Smooth muscle cell (in vitro differentiated cells): Measurements from ENCODE around the gene AKT1S1. TPM values are rescaled to one million over a fixed set of nuclear protein-coding genes. Genes with fewer than 3 reads are reported as not detected.
"Not testable (repeated sequence)": the region's sequence is repeated elsewhere in the genome, so short reads cannot be mapped to it uniquely, and the experiment has no call there.

ENCODE experiments used
- DNase-seq: peaks from one replicate; lab custom pipeline; 2025; ENCODE audit not compliant: unreplicated experiment; lab: John Stamatoyannopoulos, UW
- H2AFZ ChIP-seq: fragments of 200-600 bp; sonication (generic); 2 replicates; pipeline ENCODE4 v1.6.0; 2016; ENCODE audit warnings: antibody characterized with exemption, low read depth, mild to moderate bottlenecking
- H3F3A ChIP-seq: fragments of 200-600 bp; sonication (generic); 2 replicates; pipeline ENCODE4 v1.6.0; 2017; ENCODE audit warnings: antibody characterized with exemption, low read depth
- H3K27ac ChIP-seq: fragments of 200-600 bp; sonication (generic); 2 replicates; pipeline ENCODE4 v1.5.1; 2016; ENCODE audit warnings: low read depth, mild to moderate bottlenecking
- H3K27me3 ChIP-seq: fragments of 200-600 bp; sonication (generic); 2 replicates; pipeline ENCODE4 v1.6.1; 2016; ENCODE audit warnings: low read depth, mild to moderate bottlenecking
- H3K36me3 ChIP-seq: fragments of 200-600 bp; sonication (generic); 2 replicates; pipeline ENCODE4 v1.5.1; 2016; ENCODE audit warnings: low read depth
- H3K4me1 ChIP-seq: fragments of 200-600 bp; sonication (generic); 2 replicates; pipeline ENCODE4 v1.5.1; 2016; ENCODE audit warnings: low read depth
- H3K4me2 ChIP-seq: fragments of 200-600 bp; sonication (generic); 2 replicates; pipeline ENCODE4 v1.6.0; 2016; ENCODE audit warnings: mild to moderate bottlenecking
- H3K4me3 ChIP-seq: fragments of 200-600 bp; sonication (generic); 2 replicates; pipeline ENCODE4 v1.5.1; 2016; ENCODE audit warnings: mild to moderate bottlenecking
- H3K79me2 ChIP-seq: fragments of 200-600 bp; sonication (generic); 2 replicates; pipeline ENCODE4 v1.6.0; 2016; ENCODE audit warnings: low read depth, mild to moderate bottlenecking
- H3K9ac ChIP-seq: fragments of 200-600 bp; sonication (generic); 2 replicates; pipeline ENCODE4 v1.6.0; 2016; ENCODE audit warnings: low read depth
- H3K9me3 ChIP-seq: fragments of 200-600 bp; sonication (generic); replicated peaks from 2 replicates; pipeline ENCODE4 v1.5.1; 2016; ENCODE audit warnings: low read depth
- H4K20me1 ChIP-seq: fragments of 200-600 bp; sonication (generic); 2 replicates; pipeline ENCODE4 v1.6.0; 2016; ENCODE audit warnings: low read depth
- WGBS: methylation state at CpG from one replicate; pipeline ENCODE4 v1.1.7; 2016; ENCODE audit warnings: low lambda C conversion rate; 5-methylcytosine and 5-hydroxymethylcytosine counted together
- microRNA-seq: library from miRNA; unstranded; fragments of <30 nt; microRNA quantifications from one replicate; pipeline ENCODE4, GENCODE V29; 2016; ENCODE audit warnings: borderline number of aligned reads
- polyA plus RNA-seq: library from polyadenylated mRNA; unstranded; fragments of >200 nt; fragmentation: Nextera tagmentation; extraction: Ambion mirVana; gene quantifications from 2 replicates; pipeline ENCODE4 v1.2.1, GENCODE V29; 2016
- small RNA-seq: library from RNA; depleted of rRNA; stranded (forward); fragments of <200 nt; gene quantifications from one replicate; pipeline ENCODE3, GENCODE V24; 2014
- total RNA-seq: library from RNA; depleted of rRNA; stranded (reverse); fragments of >200 nt; gene quantifications from 2 replicates; pipeline ENCODE4 v1.2.3, GENCODE V29; 2014
- TF ChIP-seq, protein P1 (sequence below): fragments of 200-600 bp; sonication (generic); IDR thresholded peaks from 2 replicates; pipeline ENCODE4 v1.5.1; 2017; ENCODE audit warnings: borderline replicate concordance, mild to moderate bottlenecking, antibody characterized with exemption; ENCODE audit not compliant: insufficient read depth, poor library complexity, severe bottlenecking

The AKT1S1 gene
- total and polyA plus RNA-seq, 2 experiments from 2014 or later, result 15.8 to 72.2 TPM

GRCh38 chr19:49824662-49825061, 52.5 kb downstream of the AKT1S1 start:
- Histone ChIP-seq H4K20me1 (peaks cover 64% of the 10 kb centered on the region), H3K79me2 (peaks cover 50% of the 10 kb centered on the region), H3K4me1 (no peaks in the 10 kb centered on the region), H3K4me2 (no peak overlapping the region), H3K4me3 (no peak overlapping the region), H3F3A (no peaks in the 10 kb centered on the region), H2AFZ (no peak overlapping the region), H3K27me3 (no peaks in the 10 kb centered on the region), H3K27ac (no peak overlapping the region), H3K9ac (no peak overlapping the region), H3K36me3 (no peaks in the 10 kb centered on the region), H3K9me3 (no peaks in the 10 kb centered on the region)
- 92% methylated on average over 6 of the region's 6 CpGs for WGBS
- TF ChIP-seq, protein P1, sequence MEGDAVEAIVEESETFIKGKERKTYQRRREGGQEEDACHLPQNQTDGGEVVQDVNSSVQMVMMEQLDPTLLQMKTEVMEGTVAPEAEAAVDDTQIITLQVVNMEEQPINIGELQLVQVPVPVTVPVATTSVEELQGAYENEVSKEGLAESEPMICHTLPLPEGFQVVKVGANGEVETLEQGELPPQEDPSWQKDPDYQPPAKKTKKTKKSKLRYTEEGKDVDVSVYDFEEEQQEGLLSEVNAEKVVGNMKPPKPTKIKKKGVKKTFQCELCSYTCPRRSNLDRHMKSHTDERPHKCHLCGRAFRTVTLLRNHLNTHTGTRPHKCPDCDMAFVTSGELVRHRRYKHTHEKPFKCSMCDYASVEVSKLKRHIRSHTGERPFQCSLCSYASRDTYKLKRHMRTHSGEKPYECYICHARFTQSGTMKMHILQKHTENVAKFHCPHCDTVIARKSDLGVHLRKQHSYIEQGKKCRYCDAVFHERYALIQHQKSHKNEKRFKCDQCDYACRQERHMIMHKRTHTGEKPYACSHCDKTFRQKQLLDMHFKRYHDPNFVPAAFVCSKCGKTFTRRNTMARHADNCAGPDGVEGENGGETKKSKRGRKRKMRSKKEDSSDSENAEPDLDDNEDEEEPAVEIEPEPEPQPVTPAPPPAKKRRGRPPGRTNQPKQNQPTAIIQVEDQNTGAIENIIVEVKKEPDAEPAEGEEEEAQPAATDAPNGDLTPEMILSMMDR, result no peak
- DNase-seq, result no peak

- no peak overlapping the region for H2AFZ ChIP-seq
- TF ChIP-seq, protein P1, result no peak
- no peak overlapping the region for H3K4me2 ChIP-seq
- H3K4me3 ChIP-seq, result no peak overlapping the region
- no peaks in the 10 kb centered on the region for H3F3A ChIP-seq
- H3K9ac ChIP-seq, result no peak overlapping the region
- no peaks in the 10 kb centered on the region for H3K27me3 ChIP-seq
- no peak for DNase-seq
- no peaks in the 10 kb centered on the region for H3K36me3 ChIP-seq
- H3K9me3 ChIP-seq, result no peaks in the 10 kb centered on the region
- H3K27ac ChIP-seq, result no peak overlapping the region
- peaks cover 7% of the 10 kb centered on the region for H3K4me1 ChIP-seq
- H3K79me2 ChIP-seq, result peaks cover 62% of the 10 kb centered on the region
- WGBS, result 97% methylated on average over 12 of the region's 12 CpGs
- H4K20me1 ChIP-seq, result peaks cover 54% of the 10 kb centered on the region
Measured at GRCh38 chr19:49823472-49823871, 53.7 kb downstream of the AKT1S1 start.

GRCh38 chr19:49820125-49820524, 57.0 kb downstream of the AKT1S1 start:
- H3K9me3 ChIP-seq, result no peaks in the 10 kb centered on the region
- peaks cover 22% of the 10 kb centered on the region for H4K20me1 ChIP-seq
- peak overlapping the region; percentile 52 for H3K27ac ChIP-seq
- H3K4me3 ChIP-seq, result no peak overlapping the region
- 63% methylated on average over 10 of the region's 10 CpGs for WGBS
- peaks cover 7% of the 10 kb centered on the region for H3K4me1 ChIP-seq
- H2AFZ ChIP-seq, result no peak overlapping the region
- peaks cover 4% of the 10 kb centered on the region for H3F3A ChIP-seq
- TF ChIP-seq, protein P1, result no peak
- H3K4me2 ChIP-seq, result no peak overlapping the region
- peaks cover 62% of the 10 kb centered on the region for H3K79me2 ChIP-seq
- no peak overlapping the region for H3K9ac ChIP-seq
- H3K27me3 ChIP-seq, result no peaks in the 10 kb centered on the region
- no peaks in the 10 kb centered on the region for H3K36me3 ChIP-seq
- DNase-seq, result no peak

DNA sequence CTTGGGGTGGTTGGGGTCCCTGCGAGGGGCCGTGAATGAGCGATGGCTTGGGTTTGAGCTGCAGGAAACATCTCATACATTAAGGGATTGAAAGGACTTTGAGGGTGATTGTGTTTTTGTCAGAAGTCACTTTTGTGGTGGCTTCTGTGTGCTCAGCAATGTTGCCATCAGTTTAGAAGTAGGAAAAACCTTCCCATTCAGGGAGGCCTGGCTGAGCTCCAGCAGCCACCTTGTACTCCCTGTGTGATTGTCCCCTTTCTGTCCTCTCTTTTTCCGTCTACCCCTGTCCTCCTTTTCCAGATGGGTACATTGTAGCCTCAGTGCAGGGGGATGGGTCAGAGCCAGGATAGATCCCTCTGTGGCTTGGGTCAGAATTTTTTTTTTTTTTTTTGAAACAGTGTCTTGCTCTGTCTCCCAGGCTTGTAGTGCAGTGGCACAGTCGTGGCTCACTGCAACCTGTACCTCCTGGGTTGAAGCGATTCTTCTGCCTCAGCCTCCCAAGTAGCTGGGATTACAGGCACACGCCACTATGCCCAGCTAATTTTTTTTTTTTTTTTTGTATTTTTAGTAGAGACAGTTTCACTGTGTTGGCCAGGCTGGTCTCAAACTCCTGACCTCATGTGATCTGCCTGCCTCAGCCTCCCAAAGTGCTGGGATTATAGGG, 57.6 kb downstream of the AKT1S1 start:
- WGBS, result 95% methylated on average over 7 of the region's 7 CpGs
- Histone ChIP-seq H3K27ac (peak overlapping the region; percentile 97), H3K4me2 (peak overlapping the region; percentile 97), H3K79me2 (peaks cover 56% of the 10 kb centered on the region), H4K20me1 (peaks cover 16% of the 10 kb centered on the region), H3K4me3 (peak overlapping the region; percentile 81), H3K9ac (peak overlapping the region; percentile 97)
- not testable (repeated sequence) for DNase-seq, H2AFZ ChIP-seq, H3K4me1 ChIP-seq, H3F3A ChIP-seq, H3K9me3 ChIP-seq, H3K27me3 ChIP-seq, H3K36me3 ChIP-seq

Small RNA genes within 50 kb of the gene (microRNA-seq; reads per million reads assigned to microRNA genes)
- gene MIR4749, result 8.2 reads per million, percentile 8 among the genes with 10 or more reads in this experiment
- 9.4 reads per million, percentile 11 among the genes with 10 or more reads in this experiment for gene MIR4750
- not detected for gene MIR6800

Small RNA genes within 50 kb of the gene (small RNA-seq; reads per million reads assigned to genes)
- not detected for gene MIR4749

Other genes with a start within 250 kb of the AKT1S1 start
- 82.3 and 86.5 TPM in 2 replicates for gene RRAS, start 237.2 kb downstream of the AKT1S1 start, total RNA-seq
- 224 and 248 TPM in 2 replicates for gene RRAS, start 237.2 kb downstream of the AKT1S1 start, polyA plus RNA-seq
- 7.9 and 10.2 TPM in 2 replicates for gene SCAF1, start 235.1 kb downstream of the AKT1S1 start, total RNA-seq
- gene SCAF1, start 235.1 kb downstream of the AKT1S1 start, polyA plus RNA-seq, result 12.1 and 15.9 TPM in 2 replicates
- 35.1 and 38.2 TPM in 2 replicates for gene IRF3, start 211.5 kb downstream of the AKT1S1 start, total RNA-seq
- 45.9 and 64.1 TPM in 2 replicates for gene IRF3, start 211.5 kb downstream of the AKT1S1 start, polyA plus RNA-seq
- 3.2 and 10.8 TPM in 2 replicates for gene BCL2L12, start 211.4 kb downstream of the AKT1S1 start, total RNA-seq
- gene BCL2L12, start 211.4 kb downstream of the AKT1S1 start, polyA plus RNA-seq, result 34.0 and 44.1 TPM in 2 replicates
- 147 and 174 TPM in 2 replicates for gene PRMT1, start 200.1 kb downstream of the AKT1S1 start, total RNA-seq
- gene PRMT1, start 200.1 kb downstream of the AKT1S1 start, polyA plus RNA-seq, result 170 and 175 TPM in 2 replicates
- 1.6 and 3.6 TPM in 2 replicates for gene ADM5, start 187.8 kb downstream of the AKT1S1 start, total RNA-seq
- 1.7 and 3.1 TPM in 2 replicates for gene ADM5, start 187.8 kb downstream of the AKT1S1 start, polyA plus RNA-seq
- 7.6 and 19.7 TPM in 2 replicates for gene CPT1C, start 186.2 kb downstream of the AKT1S1 start, total RNA-seq
- 20.0 and 21.0 TPM in 2 replicates for gene CPT1C, start 186.2 kb downstream of the AKT1S1 start, polyA plus RNA-seq
- gene TSKS, start 114.0 kb downstream of the AKT1S1 start, total RNA-seq, result not detected in 2 replicates
- not detected in 2 replicates for gene TSKS, start 114.0 kb downstream of the AKT1S1 start, polyA plus RNA-seq
- gene AP2A1, start 110.4 kb downstream of the AKT1S1 start, total RNA-seq, result 55.8 and 57.7 TPM in 2 replicates
- 57.8 and 65.2 TPM in 2 replicates for gene AP2A1, start 110.4 kb downstream of the AKT1S1 start, polyA plus RNA-seq
- 6.9 and 16.2 TPM in 2 replicates for gene FUZ, start 64.1 kb downstream of the AKT1S1 start, total RNA-seq
- 18.3 and 19.8 TPM in 2 replicates for gene FUZ, start 64.1 kb downstream of the AKT1S1 start, polyA plus RNA-seq
- gene MED25, start 59.1 kb downstream of the AKT1S1 start, total RNA-seq, result 16.9 and 20.4 TPM in 2 replicates
- 34.1 and 36.4 TPM in 2 replicates for gene MED25, start 59.1 kb downstream of the AKT1S1 start, polyA plus RNA-seq
- gene PTOV1, start 26.2 kb downstream of the AKT1S1 start, total RNA-seq, result 49.0 and 81.0 TPM in 2 replicates
- 256 and 266 TPM in 2 replicates for gene PTOV1, start 26.2 kb downstream of the AKT1S1 start, polyA plus RNA-seq
- gene PNKP, start 9.8 kb downstream of the AKT1S1 start, total RNA-seq, result 15.3 and 19.4 TPM in 2 replicates
- 42.4 and 53.6 TPM in 2 replicates for gene PNKP, start 9.8 kb downstream of the AKT1S1 start, polyA plus RNA-seq
- gene TBC1D17, start 347 bp upstream of the AKT1S1 start, total RNA-seq, result 7.1 and 9.2 TPM in 2 replicates
- gene TBC1D17, start 347 bp upstream of the AKT1S1 start, polyA plus RNA-seq, result 41.8 and 45.7 TPM in 2 replicates
- gene IL4I1, start 19.5 kb upstream of the AKT1S1 start, total RNA-seq, result 0.13 TPM in 1 of 2 replicates, not detected in the other
- 0.54 and 1.3 TPM in 2 replicates for gene IL4I1, start 19.5 kb upstream of the AKT1S1 start, polyA plus RNA-seq
- 4.2 and 5.0 TPM in 2 replicates for gene ATF5, start 51.9 kb upstream of the AKT1S1 start, total RNA-seq
- 10.1 and 14.1 TPM in 2 replicates for gene ATF5, start 51.9 kb upstream of the AKT1S1 start, polyA plus RNA-seq
- 17.6 and 24.2 TPM in 2 replicates for gene NUP62, start 52.1 kb upstream of the AKT1S1 start, total RNA-seq
- gene NUP62, start 52.1 kb upstream of the AKT1S1 start, polyA plus RNA-seq, result 29.5 and 34.2 TPM in 2 replicates
- gene SIGLEC11, start 83.8 kb upstream of the AKT1S1 start, total RNA-seq, result not detected in 2 replicates
- gene SIGLEC11, start 83.8 kb upstream of the AKT1S1 start, polyA plus RNA-seq, result not detected in 2 replicates
- 31.3 and 41.4 TPM in 2 replicates for gene VRK3, start 148.0 kb upstream of the AKT1S1 start, total RNA-seq
- gene VRK3, start 148.0 kb upstream of the AKT1S1 start, polyA plus RNA-seq, result 24.6 and 27.8 TPM in 2 replicates
- gene ZNF473, start 148.7 kb upstream of the AKT1S1 start, total RNA-seq, result 8.1 and 10.1 TPM in 2 replicates
- 4.8 and 7.9 TPM in 2 replicates for gene ZNF473, start 148.7 kb upstream of the AKT1S1 start, polyA plus RNA-seq